DOHH2 (cell line): Measurements from ENCODE around the gene SPINT1.

Experiments
- CTCF ChIP-seq: fragments of 200-600 bp; sonication (generic); IDR thresholded peaks from one replicate; pipeline ENCODE4 v1.5.1; 2014; ENCODE audit warnings: antibody characterized with exemption, mild to moderate bottlenecking, low read depth, low read length; ENCODE audit not compliant: poor library complexity, severe bottlenecking
- EZH2phosphoT487 ChIP-seq: fragments of 200-600 bp; sonication (generic); IDR thresholded peaks from 2 replicates; pipeline ENCODE4 v1.6.1; 2017; ENCODE audit warnings: borderline replicate concordance, mild to moderate bottlenecking, antibody characterized with exemption, low read length, moderate library complexity, mixed read lengths

GRCh38 chr15:40836020-40836419, 7.8 kb upstream of the SPINT1 start:
- TF ChIP-seq CTCF, result no peak
- no peak for TF ChIP-seq EZH2phosphoT487
